GM12878 (cell line): Measurements from ENCODE around the gene ANK3.

Source experiments
- HDAC2 ChIP-seq: fragments of 200-600 bp; sonication (generic); IDR thresholded peaks from 2 replicates; pipeline ENCODE4 v1.6.1; 2017
- MXI1 ChIP-seq: fragments of 150-350 bp; IDR thresholded peaks from 2 replicates; pipeline ENCODE4 v1.6.1; 2011; ENCODE audit warnings: low read depth, mild to moderate bottlenecking, inconsistent platforms, low read length, improper control_type of control experiment
- SPI1 ChIP-seq: IDR thresholded peaks from 2 replicates; pipeline ENCODE4 v1.6.1; 2011; ENCODE audit warnings: low read depth, mild to moderate bottlenecking, low read length, moderate library complexity, borderline replicate concordance; ENCODE audit not compliant: insufficient read depth
- TF ChIP-seq, protein P1 (sequence below), 3 experiments: IDR thresholded peaks in 2 of 3; conservative IDR thresholded peaks in 1 of 3; 2 replicates each; pipeline ENCODE4 v1.5.1; 2011; ENCODE audit warnings: low read depth in 3 of 3, low read length in 3 of 3, mild to moderate bottlenecking in 3 of 3, control low read depth in 2 of 3, moderate library complexity in 2 of 3, inconsistent platforms in 1 of 3, mixed read lengths in 1 of 3; ENCODE audit not compliant: control insufficient read depth in 2 of 3, insufficient read depth in 1 of 3; ENCODE audit errors: extremely low read depth in 1 of 3

DNA sequence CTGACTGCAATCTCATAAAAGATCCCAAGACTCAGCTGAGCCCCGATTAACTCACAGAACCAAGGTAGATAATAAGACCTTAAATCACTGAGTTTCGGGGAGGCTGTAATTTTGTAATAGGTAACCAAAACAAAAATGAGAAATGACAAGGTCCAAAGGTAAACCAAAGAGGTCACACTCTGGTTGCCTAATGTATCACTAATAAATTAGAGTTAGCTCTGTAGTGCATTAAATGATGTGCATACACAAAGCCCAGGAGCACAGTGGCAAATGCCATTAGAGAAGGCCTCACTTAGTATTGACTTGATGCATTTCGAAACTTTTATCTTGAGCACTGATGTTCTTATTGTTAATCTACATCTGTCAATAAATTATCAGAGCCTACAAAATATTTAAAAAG, 245.6 kb downstream of the ANK3 start:
- TF ChIP-seq, protein P1, sequence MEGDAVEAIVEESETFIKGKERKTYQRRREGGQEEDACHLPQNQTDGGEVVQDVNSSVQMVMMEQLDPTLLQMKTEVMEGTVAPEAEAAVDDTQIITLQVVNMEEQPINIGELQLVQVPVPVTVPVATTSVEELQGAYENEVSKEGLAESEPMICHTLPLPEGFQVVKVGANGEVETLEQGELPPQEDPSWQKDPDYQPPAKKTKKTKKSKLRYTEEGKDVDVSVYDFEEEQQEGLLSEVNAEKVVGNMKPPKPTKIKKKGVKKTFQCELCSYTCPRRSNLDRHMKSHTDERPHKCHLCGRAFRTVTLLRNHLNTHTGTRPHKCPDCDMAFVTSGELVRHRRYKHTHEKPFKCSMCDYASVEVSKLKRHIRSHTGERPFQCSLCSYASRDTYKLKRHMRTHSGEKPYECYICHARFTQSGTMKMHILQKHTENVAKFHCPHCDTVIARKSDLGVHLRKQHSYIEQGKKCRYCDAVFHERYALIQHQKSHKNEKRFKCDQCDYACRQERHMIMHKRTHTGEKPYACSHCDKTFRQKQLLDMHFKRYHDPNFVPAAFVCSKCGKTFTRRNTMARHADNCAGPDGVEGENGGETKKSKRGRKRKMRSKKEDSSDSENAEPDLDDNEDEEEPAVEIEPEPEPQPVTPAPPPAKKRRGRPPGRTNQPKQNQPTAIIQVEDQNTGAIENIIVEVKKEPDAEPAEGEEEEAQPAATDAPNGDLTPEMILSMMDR (IDR thresholded peaks at IDR 0.05 in 2 of 3, conservative IDR thresholded peaks at IDR 0.05 in 1 of 3; ENCODE audit: control insufficient read depth in 2 of 3, extremely low read depth in 1 of 3, insufficient read depth in 1 of 3, low read depth in 3 of 3, low read length in 3 of 3) = no peak
- TF ChIP-seq SPI1 = no peak
- TF ChIP-seq MXI1 = no peak
- no peak for TF ChIP-seq HDAC2
